DMS 273 (cell line): ENCODE results near the gene SAP25.
A peak's percentile ranks its signal among the peaks of the same experiment; 100 is the strongest.
"Not testable (repeated sequence)": the region's sequence is repeated elsewhere in the genome, so short reads cannot be mapped to it uniquely, and the experiment has no call there.

Experiments
- DNase-seq: peaks from one replicate; lab custom pipeline; 2025; ENCODE audit not compliant: unreplicated experiment; lab: John Stamatoyannopoulos, UW

The SAP25 gene

DNA sequence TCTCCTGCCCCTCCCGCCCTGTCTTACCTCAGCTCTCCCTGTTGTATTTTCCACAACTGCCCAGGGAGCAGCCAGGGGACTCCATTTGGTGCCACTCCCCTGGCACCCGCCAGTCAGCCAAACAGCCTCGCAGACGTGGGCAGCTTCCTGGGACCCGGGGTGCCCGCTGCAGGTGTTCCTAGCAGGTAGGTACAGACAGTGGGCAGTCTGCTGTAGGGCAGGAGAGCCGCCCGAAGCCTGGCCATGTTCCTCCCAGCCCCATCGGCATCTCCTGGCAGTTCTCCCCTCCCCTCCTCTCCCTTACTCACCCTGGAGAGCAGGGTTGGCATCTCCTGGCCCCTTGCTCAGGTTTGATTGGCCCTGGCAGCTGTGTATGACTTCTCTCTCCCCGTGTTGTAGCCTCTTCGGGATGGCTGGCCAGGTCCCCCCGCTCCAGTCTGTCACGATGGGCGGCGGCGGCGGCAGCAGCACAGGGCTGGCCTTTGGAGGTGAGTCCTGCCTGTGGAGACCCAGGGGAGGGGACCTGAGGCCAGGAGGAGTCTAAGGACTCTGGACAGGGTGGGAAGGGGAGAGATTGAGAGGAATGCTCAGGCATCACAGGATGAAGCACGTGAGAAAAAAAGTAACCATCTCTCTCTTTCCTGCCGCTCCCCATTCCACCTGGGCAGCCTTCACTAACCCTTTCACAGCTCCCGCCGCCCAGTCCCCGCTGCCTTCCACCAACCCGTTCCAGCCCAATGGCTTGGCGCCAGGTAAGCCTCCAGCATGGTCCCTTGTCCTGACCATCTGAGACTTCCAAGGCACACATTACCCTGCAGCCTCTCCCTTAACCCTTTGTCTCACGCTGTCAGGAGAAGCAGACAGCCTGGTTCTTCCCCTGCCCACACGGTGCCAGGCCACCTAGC lies 11.3 kb downstream of the SAP25 start:
- DNase-seq = no peak

DNA sequence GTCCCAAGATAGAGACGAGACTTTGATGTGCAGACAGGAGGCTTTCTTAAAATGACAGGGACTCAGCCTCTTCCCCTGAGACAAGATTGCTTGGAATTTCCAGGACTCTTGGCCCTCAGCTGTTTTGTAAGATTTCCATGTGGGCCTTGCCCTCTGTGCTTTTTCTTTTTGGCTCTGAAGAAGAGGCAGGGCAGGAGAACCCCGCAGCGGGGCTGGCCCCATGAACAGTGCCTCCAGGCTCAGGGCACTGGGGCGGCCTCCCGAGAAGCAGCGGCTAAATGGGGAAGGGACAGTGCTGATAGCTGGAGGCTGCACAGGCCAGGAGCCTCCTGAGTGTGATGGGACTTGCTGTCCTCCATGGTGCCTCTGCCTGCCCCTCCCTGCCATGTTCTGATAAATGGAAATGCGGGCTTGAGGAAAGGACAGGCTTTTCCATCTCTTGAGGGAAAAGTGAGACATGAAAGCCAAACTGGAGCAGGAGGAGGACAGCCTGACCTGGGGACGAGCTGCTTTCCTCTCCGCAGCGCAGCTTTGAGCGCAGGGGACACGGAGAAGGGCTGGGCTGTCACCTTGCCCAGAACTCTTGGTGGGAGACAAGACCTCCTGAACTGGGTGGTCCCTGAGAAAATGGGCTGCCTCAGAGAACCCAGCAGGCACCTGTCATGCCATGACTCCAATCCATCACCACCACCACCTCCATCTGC lies 12.1 kb downstream of the SAP25 start:
- no peak for DNase-seq

DNA sequence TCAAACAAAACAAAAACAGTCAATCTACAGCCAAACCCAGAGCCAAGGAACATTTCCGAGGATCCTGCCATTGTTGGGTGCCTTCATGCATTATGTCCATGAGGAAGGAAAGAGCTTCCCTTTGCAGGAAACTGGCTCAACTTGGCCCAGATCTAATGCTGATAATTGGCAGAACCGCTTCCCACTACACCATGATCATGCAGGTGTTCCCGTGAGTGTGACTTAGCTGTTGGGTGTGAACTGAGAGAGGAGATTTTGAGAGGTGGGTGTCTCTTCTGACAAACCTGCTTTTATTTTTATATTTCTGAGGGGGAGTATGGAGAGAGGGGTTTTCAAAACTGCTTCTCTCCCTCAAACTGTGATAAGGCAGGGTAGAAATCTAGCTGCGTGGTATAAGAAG lies 14.6 kb downstream of the SAP25 start:
- DNase-seq = no peak

DNA sequence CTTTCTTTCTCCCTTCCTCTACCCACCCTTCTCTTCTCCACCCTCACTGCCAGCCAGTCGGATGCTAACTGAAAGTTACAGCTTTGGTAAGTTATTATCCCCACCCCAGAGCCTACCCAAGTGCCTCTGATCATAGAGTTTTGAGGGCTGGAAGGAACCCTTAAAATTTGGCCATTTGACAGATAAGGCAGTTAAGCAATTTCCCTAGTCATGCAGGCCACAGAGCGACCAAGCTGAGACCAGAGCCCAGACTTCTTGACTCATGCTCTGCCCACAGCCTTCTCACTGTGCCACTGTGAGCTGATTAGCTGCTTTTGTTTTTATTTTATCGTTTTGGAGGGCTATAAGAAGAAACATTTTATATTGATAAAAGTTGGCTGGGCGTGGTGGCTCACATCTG lies 17.2 kb downstream of the SAP25 start:
- no peak for DNase-seq

DNA sequence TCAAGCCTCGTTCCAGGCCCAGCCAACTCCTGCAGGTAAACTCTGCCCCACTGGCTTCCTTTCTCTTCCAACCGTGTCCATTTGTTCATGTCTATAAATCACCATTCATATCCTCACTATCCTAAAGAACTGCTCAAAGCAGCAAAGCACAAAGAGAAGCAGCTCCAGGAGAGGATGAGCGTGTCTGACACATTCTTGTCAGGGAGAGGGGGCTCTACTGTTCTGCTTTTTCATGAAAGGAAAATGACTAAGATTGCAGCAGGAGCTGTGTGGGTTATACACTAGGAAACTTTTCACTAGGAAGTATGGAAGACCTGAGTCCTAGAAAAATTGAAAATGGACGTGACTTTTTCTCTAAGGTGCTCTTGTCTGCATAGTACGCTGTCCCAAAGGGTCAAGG lies 18.0 kb downstream of the SAP25 start:
- no peak for DNase-seq

DNA sequence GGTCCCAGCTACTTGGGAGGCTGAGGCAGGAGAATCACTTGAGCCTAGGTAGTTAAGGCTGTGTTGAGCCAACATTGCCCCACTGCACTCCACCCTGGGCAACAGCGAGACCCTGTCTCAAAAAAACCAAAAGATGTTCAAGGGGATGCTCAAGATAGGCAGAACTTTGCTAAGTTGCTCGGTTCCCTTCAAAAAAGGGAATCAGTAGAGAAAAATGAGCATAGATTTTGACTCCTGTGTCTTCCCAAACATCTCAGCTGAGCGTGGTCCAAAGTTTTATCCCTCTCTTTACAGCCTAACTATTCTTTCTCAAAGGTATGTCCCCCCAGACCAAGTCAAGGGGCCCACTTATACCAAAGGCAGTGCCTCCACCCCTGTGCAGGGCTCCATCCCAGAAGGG lies 20.7 kb downstream of the SAP25 start:
- DNase-seq = no peak

DNA sequence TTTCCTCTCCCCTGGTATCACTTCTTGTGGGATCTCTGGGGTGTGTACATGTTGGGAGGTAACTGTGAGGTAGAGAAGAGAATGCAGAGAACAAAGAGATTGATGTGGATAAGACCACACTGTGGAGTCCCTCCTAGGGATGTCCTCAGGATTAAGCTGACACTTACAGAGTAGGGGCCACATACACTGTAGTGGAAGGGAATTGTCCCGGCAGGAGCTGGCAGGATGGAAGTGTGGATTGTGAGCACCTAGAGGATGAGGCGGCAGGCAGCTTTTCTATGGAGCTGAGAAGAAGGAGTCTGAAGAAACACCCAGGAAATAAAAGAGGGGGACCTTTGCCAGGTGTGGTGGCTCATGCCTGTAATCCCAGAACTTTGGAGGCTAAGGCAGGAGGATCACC lies 21.2 kb downstream of the SAP25 start:
- DNase-seq = no peak

DNA sequence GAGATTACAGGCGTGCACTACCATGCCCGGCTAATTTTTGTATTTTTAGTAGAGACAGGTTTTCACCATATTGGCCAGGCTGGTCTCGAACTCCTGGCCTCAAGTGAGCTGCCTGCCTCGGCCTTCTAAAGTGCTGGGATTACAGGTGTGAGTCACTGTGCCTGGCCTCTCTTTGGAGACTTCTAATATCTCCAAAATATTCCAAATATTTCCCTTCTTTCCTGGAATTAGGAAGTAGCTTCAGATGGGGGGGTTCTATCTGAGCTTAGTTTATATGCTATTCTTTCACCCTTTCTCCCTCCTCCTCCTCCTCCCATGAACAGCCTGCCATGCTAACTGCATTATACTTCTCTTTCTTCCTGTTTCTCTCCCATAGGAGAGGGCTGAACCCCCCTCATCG lies 25.3 kb downstream of the SAP25 start:
- DNase-seq = not testable (repeated sequence)

DNA sequence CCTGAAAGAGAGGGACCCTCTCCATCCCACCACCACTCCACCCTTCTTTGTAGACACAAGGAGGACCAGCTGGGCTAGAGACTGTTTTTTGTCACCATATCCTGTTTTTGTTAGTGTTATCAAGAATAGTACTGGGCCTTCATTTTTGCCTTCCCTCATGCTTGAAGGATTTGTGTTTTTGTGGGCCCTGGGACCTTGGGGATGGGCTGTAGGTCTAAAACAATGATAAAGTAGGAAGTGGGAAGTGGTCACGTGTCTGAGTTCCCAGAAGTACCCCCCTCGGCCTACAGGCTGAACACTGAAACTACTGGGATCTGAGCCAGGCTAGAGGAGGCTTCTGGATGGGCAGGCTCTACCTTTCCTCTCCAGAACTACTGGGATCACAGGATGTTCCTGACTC lies 25.8 kb downstream of the SAP25 start:
- DNase-seq = peak; percentile 61

DNA sequence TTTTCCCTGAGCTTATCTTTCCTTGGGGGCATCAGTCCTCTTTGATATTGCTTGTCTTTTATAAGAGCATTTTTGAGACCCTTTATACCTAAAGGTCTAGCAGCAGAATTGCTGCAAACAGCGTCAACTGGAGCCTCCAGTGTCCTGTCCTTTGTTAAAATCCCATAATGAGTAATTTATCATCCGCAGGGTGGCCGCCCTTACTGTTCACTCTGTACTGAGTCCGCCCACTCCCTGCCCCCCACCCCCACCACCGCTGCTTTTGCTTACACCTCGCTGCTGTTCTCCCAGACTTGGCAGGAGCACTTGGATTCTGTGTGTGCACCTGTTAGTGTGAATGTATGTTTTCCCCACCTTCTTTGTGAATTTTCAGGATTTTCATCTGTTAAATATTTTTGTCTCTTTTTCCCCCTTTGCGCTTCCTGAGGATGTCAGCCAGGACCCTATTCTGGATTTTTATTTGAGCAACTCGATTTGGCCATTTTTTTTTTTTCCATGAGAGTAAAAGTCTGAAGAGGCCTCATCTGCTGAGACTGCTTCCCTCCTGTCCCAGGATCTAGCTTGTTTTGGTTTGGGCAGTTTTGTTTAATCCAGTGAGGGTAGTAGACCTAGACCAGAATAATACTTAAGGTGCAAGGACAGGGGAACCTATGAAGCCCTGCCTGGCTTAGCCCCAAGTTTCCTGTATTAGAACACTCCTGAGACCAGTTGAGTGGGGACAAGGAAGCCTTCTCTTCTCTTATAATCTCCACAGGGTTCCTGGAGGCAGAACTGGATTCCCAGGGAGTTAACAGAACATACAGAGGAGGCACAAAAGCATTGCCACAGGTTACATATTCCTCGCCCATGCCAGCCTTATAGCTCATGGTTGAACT lies 26.5 kb downstream of the SAP25 start:
- no peak for DNase-seq

DNA sequence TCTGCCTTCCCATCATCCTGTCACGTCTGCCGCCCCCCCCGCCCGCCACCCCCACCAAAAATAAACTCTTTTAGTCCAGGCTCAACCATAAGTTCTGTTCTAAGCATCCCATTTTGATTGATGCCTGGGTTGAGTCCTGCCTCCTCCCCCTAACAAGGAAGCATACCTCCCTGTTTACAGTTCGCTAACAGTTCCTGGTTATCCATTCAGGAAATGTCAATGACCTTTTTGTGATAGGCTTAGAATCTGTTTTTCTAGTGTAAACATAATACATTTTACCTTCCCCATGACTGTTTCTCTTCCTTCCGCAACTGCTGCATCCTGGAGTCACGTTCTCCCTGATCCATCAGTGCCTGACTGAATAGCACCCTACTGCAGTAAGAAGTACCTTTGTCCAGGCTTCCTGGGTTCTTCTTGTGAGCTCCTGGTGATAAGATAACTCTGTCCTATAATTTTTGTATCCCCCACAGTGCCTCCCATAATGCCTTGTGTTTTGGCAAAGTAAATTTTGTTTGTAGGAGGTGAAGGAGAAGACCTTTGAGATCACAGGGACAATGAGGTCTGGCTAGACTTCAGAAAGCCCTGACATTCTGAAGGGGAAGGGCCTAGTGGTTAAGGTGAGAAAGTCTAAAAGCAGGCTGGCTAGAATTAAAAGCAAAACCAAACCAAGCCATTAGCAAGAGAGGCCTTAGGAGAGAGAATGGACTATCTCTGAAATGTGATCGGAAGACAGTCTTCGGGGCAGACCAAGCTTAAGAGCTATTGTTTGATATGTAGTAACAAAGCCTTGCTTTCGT lies 27.4 kb downstream of the SAP25 start:
- DNase-seq = no peak

DNA sequence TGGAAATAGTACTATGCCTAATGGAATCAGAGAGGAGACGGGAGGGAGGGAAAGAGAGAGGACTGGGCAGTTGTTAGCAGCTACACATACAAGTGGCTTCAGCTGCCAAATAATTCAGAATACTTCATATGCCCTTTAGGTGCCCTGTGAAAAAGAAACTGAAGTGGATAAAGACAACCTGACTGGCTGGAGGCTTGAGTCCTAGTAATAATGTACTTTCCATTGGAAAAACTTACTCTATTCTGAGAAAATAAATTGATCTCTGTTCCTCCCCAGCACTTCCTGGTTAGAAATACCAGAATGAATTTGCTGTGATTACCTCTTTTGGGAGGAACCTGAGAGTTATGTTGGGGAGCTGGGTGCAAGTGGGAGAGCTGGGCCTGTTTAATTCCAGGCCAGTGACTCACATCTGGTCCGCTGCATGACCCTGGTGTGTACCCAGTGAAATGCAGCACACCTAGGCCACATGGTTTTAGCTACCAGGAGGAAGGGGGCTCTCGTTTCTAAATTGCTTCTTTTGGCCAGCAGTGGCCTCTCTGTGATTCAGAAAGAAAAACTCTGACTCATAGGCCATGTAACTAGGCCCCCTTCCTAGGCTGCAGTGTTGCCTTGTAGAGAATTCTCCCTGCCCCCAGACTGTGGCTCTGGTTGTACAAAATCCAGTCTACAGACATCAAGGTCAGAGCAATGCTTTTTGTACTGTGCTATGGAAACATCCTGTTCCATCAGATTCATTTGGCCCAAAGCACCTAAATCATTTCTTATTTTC lies 28.2 kb downstream of the SAP25 start:
- DNase-seq = peak; percentile 68

DNA sequence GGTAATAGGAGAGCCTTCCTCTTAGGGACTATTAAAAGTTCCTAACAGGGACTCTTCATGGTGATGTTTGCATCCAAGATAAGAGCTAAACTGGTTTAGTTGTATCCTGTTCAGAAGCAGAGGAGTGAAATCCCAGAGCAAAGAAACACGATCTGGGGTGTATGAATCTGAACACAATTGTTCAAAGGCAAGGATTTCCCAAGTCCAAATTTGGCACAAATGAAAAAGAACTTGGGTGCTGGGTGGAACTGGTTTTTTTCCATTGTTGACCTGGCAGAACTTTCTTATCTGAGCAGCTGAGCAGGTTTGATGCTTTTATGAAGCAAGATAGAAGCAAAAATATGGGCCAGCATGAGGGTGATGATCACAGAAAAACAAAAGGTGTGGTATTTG lies 28.7 kb downstream of the SAP25 start:
- DNase-seq = no peak

DNA sequence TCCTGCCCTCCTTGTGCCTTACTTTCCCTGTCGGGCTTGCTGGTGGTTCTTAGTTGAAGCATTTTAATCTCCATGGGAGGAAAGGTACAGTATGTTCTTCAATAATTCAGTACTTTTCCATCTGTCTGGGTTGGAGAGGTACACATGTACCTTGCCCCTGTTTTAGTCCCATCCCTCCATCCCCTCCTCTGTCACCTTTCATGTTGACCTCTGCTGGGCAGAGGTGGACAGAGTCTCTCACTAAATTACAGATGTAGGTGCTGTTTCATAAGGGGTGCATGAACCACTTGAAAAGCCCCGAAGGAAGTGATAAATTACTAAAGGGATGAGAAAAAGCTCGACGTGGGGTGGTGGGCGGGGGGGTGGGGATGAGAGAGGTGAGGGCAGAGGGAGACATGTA lies 29.3 kb downstream of the SAP25 start:
- DNase-seq = no peak

DNA sequence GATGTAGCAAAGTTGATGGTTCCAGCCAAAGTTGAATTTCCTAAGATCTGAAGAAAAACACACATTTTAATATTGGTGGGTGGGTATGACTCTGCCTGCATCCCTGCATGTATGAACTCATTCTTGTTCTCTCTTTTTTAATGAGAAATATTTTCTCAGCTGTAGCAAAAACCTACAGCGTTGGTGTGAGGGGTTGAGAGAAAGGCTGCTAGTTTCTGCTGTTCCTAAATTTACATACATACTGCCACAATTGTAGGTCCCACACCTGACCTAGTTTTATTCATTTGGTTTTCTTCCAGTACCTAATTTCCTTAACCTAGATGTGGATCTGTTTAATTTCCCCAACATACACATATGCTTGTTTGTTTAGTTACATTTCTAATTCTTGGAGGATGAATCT lies 30.1 kb downstream of the SAP25 start:
- DNase-seq = no peak

DNA sequence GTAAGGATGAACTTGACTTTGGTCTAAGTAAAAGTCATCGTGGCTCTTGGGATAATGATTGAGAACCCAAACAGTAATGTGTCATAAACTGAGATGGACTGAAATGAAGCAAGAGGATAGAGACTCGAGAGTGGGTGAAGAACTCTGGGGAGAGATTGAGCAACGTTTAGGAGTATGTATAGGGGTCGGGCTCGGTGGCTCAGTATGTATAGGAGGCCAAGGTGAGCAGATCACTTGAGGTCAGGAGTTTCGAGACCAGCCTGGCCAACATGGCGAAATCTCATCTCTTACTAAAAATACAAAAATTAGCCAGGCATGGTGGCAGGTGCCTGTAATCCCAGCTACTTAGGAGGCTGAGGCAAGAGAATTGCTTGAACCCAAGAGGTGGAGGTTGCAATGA lies 32.4 kb downstream of the SAP25 start:
- DNase-seq = not testable (repeated sequence)

DNA sequence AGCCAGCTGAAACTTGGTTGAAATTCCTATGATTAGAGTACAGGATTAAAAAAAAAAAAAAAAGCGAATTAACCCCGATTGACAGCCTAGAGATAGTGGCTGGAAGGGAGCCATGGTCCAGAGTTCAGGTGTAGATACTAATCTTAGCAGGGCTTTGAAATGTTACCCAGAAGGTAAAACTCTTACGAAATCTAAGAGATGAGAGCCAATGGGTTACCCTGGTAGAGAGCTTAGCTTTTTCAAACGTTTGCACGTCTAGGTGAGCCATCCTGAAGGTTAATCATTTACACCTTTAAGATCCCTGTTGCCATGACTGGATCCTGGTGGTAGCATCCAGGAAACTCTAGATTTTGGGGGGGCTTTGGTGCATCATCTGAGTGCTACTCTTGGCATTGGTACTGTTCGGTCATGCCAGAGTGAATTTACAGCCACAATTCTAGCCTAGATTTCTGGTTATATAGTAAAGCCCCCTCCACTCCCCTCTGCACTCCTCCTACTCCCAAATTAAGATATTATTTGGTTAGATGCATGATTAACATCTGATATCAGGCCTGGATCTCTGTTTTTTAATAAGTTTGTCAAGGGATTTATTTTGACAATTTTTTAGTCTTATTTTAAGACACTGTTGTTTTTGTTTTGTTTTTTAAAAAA lies 33.5 kb downstream of the SAP25 start:
- DNase-seq = no peak

DNA sequence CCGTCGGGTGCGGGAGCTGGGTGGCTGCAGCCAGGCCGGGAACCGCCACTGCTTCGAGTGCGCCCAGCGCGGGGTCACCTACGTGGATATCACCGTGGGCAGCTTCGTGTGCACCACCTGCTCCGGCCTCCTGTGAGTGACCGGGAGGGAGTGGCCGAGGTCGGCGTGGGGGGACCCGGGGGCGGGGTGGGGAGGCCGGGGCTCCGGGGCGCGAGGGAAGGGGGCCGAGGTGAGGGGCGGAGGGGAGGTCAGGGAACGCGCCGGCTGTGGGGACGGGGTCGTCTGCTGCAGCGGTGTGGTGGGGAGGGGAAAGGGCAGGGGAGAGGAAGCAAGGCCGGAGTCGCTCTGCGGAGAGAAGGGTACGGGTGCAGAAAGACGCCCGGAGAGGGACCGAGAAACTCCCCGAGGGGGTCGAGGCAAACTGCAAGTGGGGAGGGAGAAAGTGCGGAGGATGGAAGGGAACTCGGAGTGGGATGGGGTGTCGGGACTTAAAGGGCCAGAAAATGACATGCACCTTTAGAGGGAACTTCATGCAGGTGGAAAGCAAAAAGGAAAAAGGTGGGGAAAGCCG lies 34.2 kb downstream of the SAP25 start:
- DNase-seq = peak; percentile 48
